ENCODE data around the gene EMX1. TPM values are rescaled to one million over a fixed set of nuclear protein-coding genes. Genes with fewer than 3 reads are reported as not detected.

Gene EMX1
- total RNA-seq, 4 donors from 2014 or later = not detected

DNA sequence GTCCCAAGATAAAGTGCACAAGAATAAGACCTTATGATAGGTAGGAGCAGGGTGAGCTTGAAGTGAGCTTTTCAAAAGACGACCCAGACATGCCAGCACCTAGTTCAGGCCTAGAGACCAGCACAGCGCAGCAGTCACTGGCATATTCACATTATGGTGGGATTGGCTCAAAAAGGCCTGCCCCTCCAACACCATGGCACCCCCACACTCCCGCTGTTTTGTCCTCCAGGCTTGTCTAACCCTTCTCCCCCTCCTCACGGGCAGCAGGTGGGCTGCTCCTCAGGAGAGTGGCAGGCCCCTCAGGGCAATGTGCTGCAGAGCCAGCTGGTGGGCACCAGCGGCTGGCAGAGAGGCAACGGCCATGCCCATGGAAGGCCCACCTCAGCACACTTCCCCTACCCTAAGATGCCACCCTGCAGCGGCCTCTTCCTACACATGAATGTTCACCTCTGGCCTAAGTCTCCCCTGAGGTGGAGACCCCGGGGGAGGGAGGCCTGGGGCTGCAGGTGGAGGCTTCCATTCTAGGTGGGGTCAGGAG, 25.6 kb downstream of the EMX1 start:
- Histone ChIP-seq H3K36me3 (peaks cover 0 to 25% (median 19%) of the 10 kb centered on the region in 4 donors), H3K9me3 (no peaks in the 10 kb centered on the region), H3K27me3 (no peaks in the 10 kb centered on the region), H3K4me3 (no peak overlapping the region), H3K27ac (replicated peaks in 1 of 4) (no peak overlapping the region), H3K4me1 (no peaks in the 10 kb centered on the region)
- DNase-seq (ENCODE audit: extremely low spot score) = no peak
- intact Hi-C loops (cut with DNase I) = no loop called here
- WGBS = 96% methylated on average over 8 of the region's 8 CpGs
- TF ChIP-seq, protein P1, sequence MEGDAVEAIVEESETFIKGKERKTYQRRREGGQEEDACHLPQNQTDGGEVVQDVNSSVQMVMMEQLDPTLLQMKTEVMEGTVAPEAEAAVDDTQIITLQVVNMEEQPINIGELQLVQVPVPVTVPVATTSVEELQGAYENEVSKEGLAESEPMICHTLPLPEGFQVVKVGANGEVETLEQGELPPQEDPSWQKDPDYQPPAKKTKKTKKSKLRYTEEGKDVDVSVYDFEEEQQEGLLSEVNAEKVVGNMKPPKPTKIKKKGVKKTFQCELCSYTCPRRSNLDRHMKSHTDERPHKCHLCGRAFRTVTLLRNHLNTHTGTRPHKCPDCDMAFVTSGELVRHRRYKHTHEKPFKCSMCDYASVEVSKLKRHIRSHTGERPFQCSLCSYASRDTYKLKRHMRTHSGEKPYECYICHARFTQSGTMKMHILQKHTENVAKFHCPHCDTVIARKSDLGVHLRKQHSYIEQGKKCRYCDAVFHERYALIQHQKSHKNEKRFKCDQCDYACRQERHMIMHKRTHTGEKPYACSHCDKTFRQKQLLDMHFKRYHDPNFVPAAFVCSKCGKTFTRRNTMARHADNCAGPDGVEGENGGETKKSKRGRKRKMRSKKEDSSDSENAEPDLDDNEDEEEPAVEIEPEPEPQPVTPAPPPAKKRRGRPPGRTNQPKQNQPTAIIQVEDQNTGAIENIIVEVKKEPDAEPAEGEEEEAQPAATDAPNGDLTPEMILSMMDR (IDR thresholded peaks at IDR 0.05) = no peak
- TF ChIP-seq EP300 (IDR thresholded peaks at IDR 0.05) (no peak), POLR2AphosphoS5 (IDR thresholded peaks at IDR 0.05) (no peak), POLR2A (IDR thresholded peaks at IDR 0.05; ENCODE audit: low read depth) (no peak)

DNA sequence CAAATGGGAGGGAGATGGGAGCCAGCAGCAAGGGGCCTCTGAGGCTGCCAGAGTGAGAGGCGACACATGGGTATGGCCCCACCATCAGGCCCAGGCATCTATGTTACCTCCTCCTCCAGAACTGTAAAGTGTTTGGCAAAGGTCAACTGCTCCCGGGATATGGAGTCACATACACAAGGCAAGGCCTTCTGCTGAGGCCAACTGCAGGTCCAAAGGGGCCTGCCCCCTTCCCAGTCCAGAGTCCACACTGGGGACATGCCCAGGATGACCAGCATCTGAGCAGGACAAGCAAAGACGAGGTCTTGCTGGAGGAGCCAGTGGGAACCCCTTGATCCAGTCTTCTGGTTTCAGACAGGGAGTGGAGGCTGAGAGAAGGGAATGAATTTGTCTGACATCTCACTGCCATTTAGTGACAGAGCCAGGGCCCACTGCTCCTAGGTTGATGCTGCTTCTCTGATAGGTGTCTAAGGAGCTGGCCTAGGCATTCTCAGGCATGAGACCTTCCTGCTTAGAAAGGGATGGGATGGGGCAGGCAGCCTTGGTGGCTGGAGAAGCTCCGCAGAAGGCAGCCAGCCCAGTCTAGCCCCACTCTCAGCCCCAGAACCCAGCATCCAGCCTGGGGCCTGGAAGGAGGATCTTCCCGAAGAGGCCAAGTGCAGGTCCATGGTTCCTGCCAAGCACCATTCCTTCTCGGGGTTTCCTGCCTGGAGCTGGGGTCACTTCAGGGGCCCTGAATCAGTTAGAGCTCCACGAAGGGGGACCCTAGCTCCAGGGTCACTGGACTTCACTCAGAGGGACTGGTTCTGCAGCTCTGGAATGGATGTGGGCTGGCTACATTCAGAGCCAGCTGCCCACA, 26.4 kb downstream of the EMX1 start:
- H3K27ac ChIP-seq (replicated peaks in 1 of 4) = no peak overlapping the region
- WGBS = 91% methylated on average over 6 of the region's 7 CpGs
- intact Hi-C loops (cut with DNase I) = no loop called here

DNA sequence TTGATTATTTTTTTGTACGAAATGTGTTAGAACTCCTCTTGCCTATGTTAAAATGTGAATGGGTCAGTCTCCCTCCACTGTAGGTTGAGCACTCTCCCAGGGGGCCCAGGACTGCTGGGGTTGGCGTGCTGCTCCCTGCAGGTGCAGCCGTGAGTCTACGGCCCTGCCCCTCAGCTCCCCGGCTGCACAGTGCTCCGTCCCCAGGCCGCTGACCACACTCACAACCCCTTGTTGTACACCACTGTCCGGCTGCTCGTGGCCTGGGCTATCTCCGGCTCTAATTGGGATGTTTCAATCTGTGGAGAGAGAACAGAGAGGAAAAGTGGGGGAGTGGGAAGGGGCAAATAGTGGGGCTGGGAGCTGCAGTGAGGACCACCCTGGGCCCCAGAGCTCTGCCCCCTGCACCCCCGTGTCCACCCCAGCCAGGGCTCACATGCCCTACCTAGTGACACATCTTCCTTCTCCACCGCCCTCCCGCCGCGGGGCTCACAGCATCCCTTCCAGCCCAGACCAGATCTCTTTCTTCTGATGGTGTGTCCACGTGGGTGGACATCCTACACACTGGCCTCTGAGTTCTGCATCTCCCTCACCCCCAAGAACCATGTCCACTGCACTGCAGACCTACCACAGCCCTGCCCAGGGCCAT, 27.6 kb downstream of the EMX1 start:
- intact Hi-C loops (cut with DNase I) = no loop called here
- TF ChIP-seq, protein P1 (IDR thresholded peaks at IDR 0.05) = no peak
- no peak for TF ChIP-seq POLR2AphosphoS5 (IDR thresholded peaks at IDR 0.05)
- no peak for TF ChIP-seq POLR2A (IDR thresholded peaks at IDR 0.05; ENCODE audit: low read depth)
- no peak for TF ChIP-seq EP300 (IDR thresholded peaks at IDR 0.05)
- Histone ChIP-seq H3K9me3 (no peaks in the 10 kb centered on the region), H3K27ac (replicated peaks in 1 of 4) (no peak overlapping the region), H3K4me1 (no peaks in the 10 kb centered on the region), H3K4me3 (no peak overlapping the region), H3K27me3 (no peaks in the 10 kb centered on the region), H3K36me3 (peaks cover 0 to 28% (median 19%) of the 10 kb centered on the region in 4 donors)
- DNase-seq (ENCODE audit: extremely low spot score) = no peak
- WGBS = 92% methylated on average over 14 of the region's 16 CpGs

More for the DNA sequence above, 26.4 kb downstream of the EMX1 start:
- no peaks in the 10 kb centered on the region for H3K4me1 ChIP-seq
- no peaks in the 10 kb centered on the region for H3K9me3 ChIP-seq
- no peak for DNase-seq (ENCODE audit: extremely low spot score)
- TF ChIP-seq, protein P1 (IDR thresholded peaks at IDR 0.05) = no peak
- no peak for TF ChIP-seq EP300 (IDR thresholded peaks at IDR 0.05)
- TF ChIP-seq POLR2A (IDR thresholded peaks at IDR 0.05; ENCODE audit: low read depth) = no peak
- TF ChIP-seq POLR2AphosphoS5 (IDR thresholded peaks at IDR 0.05) = no peak
- H3K36me3 ChIP-seq = peaks cover 0 to 25% (median 19%) of the 10 kb centered on the region in 4 donors
- H3K4me3 ChIP-seq = no peak overlapping the region
- no peaks in the 10 kb centered on the region for H3K27me3 ChIP-seq

DNA sequence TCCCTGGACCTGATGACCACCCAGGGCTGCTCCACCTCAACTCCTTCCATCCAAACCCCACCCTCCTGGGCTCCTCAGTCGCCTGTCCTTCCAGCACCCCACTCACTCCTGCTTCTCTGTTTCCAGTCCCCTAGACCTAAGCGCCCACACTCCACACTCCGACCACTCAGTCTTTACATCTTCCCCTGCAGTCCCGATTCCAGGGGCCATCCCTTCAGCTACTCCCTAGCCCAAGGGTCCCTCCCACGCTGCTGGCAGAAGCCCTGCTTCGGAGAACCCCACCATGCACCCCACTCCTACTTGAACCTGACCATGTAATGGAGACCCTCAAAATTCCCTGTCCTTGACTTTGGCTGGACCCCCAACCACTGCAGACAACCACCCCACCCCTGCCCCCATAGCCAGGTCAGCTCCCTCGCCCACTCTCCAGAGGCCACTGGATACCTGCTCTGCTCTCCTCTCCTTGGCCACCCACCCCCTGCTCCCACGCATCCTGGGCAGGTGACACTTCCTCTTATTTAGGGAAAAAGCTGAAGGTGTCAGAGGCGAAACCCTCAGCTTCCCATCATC, 28.2 kb downstream of the EMX1 start:
- no peak for DNase-seq (ENCODE audit: extremely low spot score)
- TF ChIP-seq EP300 (IDR thresholded peaks at IDR 0.05) (no peak), POLR2A (IDR thresholded peaks at IDR 0.05; ENCODE audit: low read depth) (no peak), POLR2AphosphoS5 (IDR thresholded peaks at IDR 0.05) (no peak)
- TF ChIP-seq, protein P1 (IDR thresholded peaks at IDR 0.05) = no peak
- Histone ChIP-seq H3K4me3 (no peak overlapping the region), H3K9me3 (no peaks in the 10 kb centered on the region), H3K36me3 (peaks cover 0 to 28% (median 19%) of the 10 kb centered on the region in 4 donors), H3K27me3 (no peaks in the 10 kb centered on the region), H3K4me1 (no peaks in the 10 kb centered on the region), H3K27ac (replicated peaks in 1 of 4) (no peak overlapping the region)
- intact Hi-C loops (cut with DNase I) = no loop called here
- WGBS = 95% methylated on average over 9 of the region's 9 CpGs

Data from esophagus muscularis mucosa (tissue), 4 donors.